Activated T-helper 2 cell treated with anti-CD3 and anti-CD28 coated beads, Interferon-gamma antibody, Interleukin-2, Interleukin-4, amounts not matched to agents 10 μg/mL and 5 μg/mL and 100 μg/mL, durations not matched to agents 14 hours and 24 hours and 36 hours (primary cell): ENCODE measurements around the gene STK33. TPM values are rescaled to one million over a fixed set of nuclear protein-coding genes. Genes with fewer than 3 reads are reported as not detected.

ENCODE experiments used
- DNase-seq: peaks from one replicate; pipeline ENCODE4 v3.0.0; 2021; ENCODE audit warnings: low spot score
- H3K27ac Mint-ChIP-seq: one replicate; pipeline ENCODE4 v1.8.0; 2021; ENCODE audit warnings: mixed read lengths
- H3K27me3 Mint-ChIP-seq: one replicate; pipeline ENCODE4 v1.8.0; 2021; ENCODE audit warnings: low read depth, mixed read lengths
- H3K36me3 Mint-ChIP-seq: one replicate; pipeline ENCODE4 v1.8.0; 2021; ENCODE audit warnings: low read depth, mixed read lengths
- H3K4me1 Mint-ChIP-seq: one replicate; pipeline ENCODE4 v1.8.0; 2021; ENCODE audit warnings: low read depth, mixed read lengths
- H3K4me3 Mint-ChIP-seq: one replicate; pipeline ENCODE4 v1.8.0; 2021; ENCODE audit warnings: low read depth, mild to moderate bottlenecking, moderate library complexity, mixed read lengths
- H3K9me3 Mint-ChIP-seq: one replicate; pipeline ENCODE4 v1.8.0; 2021; ENCODE audit warnings: mixed read lengths
- intact Hi-C: fragments of 100-400 bp; cut with micrococcal nuclease; formaldehyde crosslinking; loops from one replicate; pipeline ENCODE4 v1.15.1; 2023
- total RNA-seq: library from RNA; stranded (reverse); gene quantifications from 2 replicates; pipeline ENCODE4 v1.2.3, GENCODE V29; 2022

The STK33 gene
- total RNA-seq, 1 donor from 2014 or later, result 0.62 TPM

- Mint-ChIP-seq H3K4me3 (no peak overlapping the region), H3K4me1 (no peaks in the 10 kb centered on the region), H3K27ac (no peak overlapping the region), H3K27me3 (no peaks in the 10 kb centered on the region), H3K36me3 (no peaks in the 10 kb centered on the region), H3K9me3 (no peaks in the 10 kb centered on the region)
- DNase-seq, result no peak
- intact Hi-C loops, result no loop called here
These were observed 209.7 kb downstream of the STK33 start for GRCh38 chr11:8384199-8384821.

DNA sequence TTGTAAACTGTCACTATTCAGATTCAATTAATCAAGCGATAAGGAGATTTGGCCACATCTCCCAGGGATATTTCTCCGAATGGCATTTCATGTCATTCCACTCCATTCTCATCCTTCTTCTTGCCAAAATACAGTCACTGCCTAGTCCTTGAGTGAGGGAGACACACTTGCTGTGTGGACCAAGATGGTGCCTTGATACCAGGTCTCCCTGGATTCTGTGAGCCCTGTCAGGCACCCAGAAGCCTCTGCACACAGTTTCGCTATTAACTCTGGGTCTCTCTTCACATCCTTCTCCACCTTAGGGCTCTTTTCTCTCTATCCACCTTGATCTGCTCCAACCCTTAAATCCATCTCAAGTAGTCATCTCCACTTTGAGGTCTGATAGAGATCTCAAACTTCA is 210.4 kb downstream of the STK33 start:
- Mint-ChIP-seq H3K9me3 (no peaks in the 10 kb centered on the region), H3K36me3 (no peaks in the 10 kb centered on the region), H3K27me3 (no peaks in the 10 kb centered on the region), H3K4me1 (no peaks in the 10 kb centered on the region), H3K27ac (no peak overlapping the region), H3K4me3 (no peak overlapping the region)
- DNase-seq, result no peak
- intact Hi-C loops, result no loop called here

- no peaks in the 10 kb centered on the region for H3K9me3 Mint-ChIP-seq
- H3K4me1 Mint-ChIP-seq, result no peaks in the 10 kb centered on the region
- intact Hi-C loops, result no loop called here
- no peaks in the 10 kb centered on the region for H3K27me3 Mint-ChIP-seq
- H3K36me3 Mint-ChIP-seq, result no peaks in the 10 kb centered on the region
- no peak for DNase-seq
- no peak overlapping the region for H3K4me3 Mint-ChIP-seq
- no peak overlapping the region for H3K27ac Mint-ChIP-seq
These were observed 210.8 kb downstream of the STK33 start for GRCh38 chr11:8383227-8383626.

GRCh38 chr11:8382436-8383053 is 211.5 kb downstream of the STK33 start:
- intact Hi-C loops, result no loop called here
- DNase-seq, result no peak
- peaks cover 2% of the 10 kb centered on the region for H3K27me3 Mint-ChIP-seq
- H3K27ac Mint-ChIP-seq, result no peak overlapping the region
- H3K36me3 Mint-ChIP-seq, result no peaks in the 10 kb centered on the region
- H3K4me1 Mint-ChIP-seq, result no peaks in the 10 kb centered on the region
- H3K9me3 Mint-ChIP-seq, result no peaks in the 10 kb centered on the region
- no peak overlapping the region for H3K4me3 Mint-ChIP-seq

DNA sequence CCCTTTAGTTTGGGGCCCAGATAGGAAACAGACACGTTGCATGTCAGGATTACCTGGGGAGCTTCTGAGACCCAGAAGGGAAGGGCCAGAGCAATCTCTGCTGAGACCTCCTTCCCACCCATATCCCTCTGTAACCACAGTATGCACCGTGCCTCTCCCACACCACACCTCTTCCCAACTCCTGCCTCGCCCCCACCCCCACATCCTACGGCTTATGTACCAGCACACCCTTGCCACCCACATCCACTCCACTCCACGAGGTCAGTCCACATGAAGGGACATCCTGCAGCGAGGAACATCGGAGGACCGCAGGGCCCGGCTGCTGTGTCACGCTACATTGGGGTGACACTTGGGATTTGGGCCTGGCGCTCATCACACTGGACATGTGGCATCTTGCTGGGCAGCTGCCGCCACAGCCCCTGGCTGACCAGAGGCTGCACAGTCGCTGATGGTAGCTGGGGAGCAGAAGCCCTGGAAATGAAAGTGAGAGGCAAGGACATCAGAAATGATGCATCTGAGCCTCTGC is 212.1 kb downstream of the STK33 start:
- H3K9me3 Mint-ChIP-seq, result no peaks in the 10 kb centered on the region
- no peak overlapping the region for H3K4me3 Mint-ChIP-seq
- no peaks in the 10 kb centered on the region for H3K36me3 Mint-ChIP-seq
- no peaks in the 10 kb centered on the region for H3K4me1 Mint-ChIP-seq
- intact Hi-C loops, result no loop called here
- H3K27me3 Mint-ChIP-seq, result peaks cover 2% of the 10 kb centered on the region
- DNase-seq, result no peak
- no peak overlapping the region for H3K27ac Mint-ChIP-seq

GRCh38 chr11:8381343-8381742 is 212.7 kb downstream of the STK33 start:
- peaks cover 2% of the 10 kb centered on the region for H3K27me3 Mint-ChIP-seq
- intact Hi-C loops, result no loop called here
- no peaks in the 10 kb centered on the region for H3K4me1 Mint-ChIP-seq
- no peak for DNase-seq
- no peak overlapping the region for H3K4me3 Mint-ChIP-seq
- no peaks in the 10 kb centered on the region for H3K36me3 Mint-ChIP-seq
- no peaks in the 10 kb centered on the region for H3K9me3 Mint-ChIP-seq
- no peak overlapping the region for H3K27ac Mint-ChIP-seq

GRCh38 chr11:8375932-8376331 is 218.1 kb downstream of the STK33 start:
- no peak overlapping the region for H3K27ac Mint-ChIP-seq

GRCh38 chr11:8375460-8375859 is 218.6 kb downstream of the STK33 start:
- no peaks in the 10 kb centered on the region for H3K9me3 Mint-ChIP-seq
- no peaks in the 10 kb centered on the region for H3K4me1 Mint-ChIP-seq
- H3K27me3 Mint-ChIP-seq, result peaks cover 2% of the 10 kb centered on the region
- no peak overlapping the region for H3K27ac Mint-ChIP-seq
- H3K36me3 Mint-ChIP-seq, result no peaks in the 10 kb centered on the region
- H3K4me3 Mint-ChIP-seq, result no peak overlapping the region
- intact Hi-C loops, result no loop called here
- DNase-seq, result no peak

More at GRCh38 chr11:8375932-8376331, 218.1 kb downstream of the STK33 start:
- intact Hi-C loops, result no loop called here
- H3K27me3 Mint-ChIP-seq, result peaks cover 2% of the 10 kb centered on the region
- H3K4me3 Mint-ChIP-seq, result no peak overlapping the region
- no peaks in the 10 kb centered on the region for H3K9me3 Mint-ChIP-seq
- no peaks in the 10 kb centered on the region for H3K36me3 Mint-ChIP-seq
- DNase-seq, result no peak
- no peaks in the 10 kb centered on the region for H3K4me1 Mint-ChIP-seq

DNA sequence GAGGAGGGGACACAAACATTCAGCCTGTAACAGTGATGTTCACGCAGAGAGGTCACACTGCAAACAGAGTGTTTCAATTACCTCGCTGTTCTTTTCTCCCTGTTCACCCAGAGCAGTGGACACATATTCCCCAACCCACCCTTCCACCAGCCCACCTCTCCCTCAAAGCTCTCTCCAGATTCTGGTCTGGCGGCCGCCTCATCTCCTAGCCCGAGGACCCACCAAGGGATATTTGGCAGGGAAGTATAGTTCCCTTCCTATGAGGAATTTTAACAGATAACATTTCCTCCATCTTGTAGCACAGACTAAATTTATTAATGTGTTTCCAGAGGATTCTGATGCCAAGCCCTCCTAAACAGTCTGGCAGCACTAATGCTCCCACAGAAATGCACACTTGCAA is 219.3 kb downstream of the STK33 start:
- Mint-ChIP-seq H3K27me3 (peaks cover 2% of the 10 kb centered on the region), H3K4me1 (no peaks in the 10 kb centered on the region), H3K27ac (no peak overlapping the region), H3K9me3 (no peaks in the 10 kb centered on the region), H3K36me3 (no peaks in the 10 kb centered on the region), H3K4me3 (no peak overlapping the region)
- DNase-seq, result no peak
- intact Hi-C loops, result no loop called here

DNA sequence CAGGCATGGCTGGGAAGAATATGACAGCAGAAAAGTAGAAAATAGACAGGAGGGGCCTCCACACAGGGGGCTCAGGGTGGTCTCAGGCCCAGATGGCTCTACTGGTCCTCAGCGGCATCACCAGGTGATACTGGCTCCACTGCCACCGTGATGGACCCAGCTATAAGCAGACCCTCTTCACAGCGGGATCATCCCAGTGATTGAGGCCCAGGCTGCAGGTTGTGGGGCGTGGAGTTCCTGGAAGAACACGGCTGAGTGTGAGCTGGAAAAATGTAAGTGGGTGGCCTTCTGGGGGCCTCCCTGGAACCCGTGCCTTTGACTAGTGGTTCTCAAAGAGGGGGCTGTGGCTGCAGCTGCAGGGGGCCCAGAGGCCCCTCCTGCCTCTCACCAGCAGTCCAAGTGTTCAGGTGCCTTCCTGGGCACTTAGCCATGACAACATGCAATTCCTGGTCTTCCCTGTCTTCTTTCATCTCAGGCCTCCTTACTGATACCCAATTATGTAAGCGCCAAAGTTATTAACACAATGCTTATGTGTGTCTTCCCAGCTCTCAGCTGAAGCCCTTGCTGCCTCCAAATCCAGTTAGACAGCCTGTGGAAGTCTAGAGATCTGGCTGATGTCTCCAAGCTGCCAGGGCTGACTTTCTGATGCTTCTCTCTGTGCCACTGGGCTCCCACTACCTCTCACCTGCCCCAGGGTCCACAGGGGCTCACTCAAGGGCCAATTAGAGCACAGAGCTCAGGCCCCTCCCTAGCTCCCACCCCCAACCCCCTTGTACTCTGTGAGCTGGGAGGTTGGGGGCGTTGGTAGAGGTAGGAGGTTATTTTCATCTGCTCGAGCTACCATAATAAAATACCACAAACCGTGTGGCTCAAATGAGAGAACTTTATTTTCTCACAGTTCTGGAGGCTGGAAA is 220.3 kb downstream of the STK33 start:
- no peak overlapping the region for H3K27ac Mint-ChIP-seq
- H3K4me3 Mint-ChIP-seq, result no peak overlapping the region
- peaks cover 2% of the 10 kb centered on the region for H3K27me3 Mint-ChIP-seq
- no peaks in the 10 kb centered on the region for H3K36me3 Mint-ChIP-seq
- no peaks in the 10 kb centered on the region for H3K4me1 Mint-ChIP-seq
- DNase-seq, result no peak
- intact Hi-C loops, result no loop called here
- H3K9me3 Mint-ChIP-seq, result no peaks in the 10 kb centered on the region

DNA sequence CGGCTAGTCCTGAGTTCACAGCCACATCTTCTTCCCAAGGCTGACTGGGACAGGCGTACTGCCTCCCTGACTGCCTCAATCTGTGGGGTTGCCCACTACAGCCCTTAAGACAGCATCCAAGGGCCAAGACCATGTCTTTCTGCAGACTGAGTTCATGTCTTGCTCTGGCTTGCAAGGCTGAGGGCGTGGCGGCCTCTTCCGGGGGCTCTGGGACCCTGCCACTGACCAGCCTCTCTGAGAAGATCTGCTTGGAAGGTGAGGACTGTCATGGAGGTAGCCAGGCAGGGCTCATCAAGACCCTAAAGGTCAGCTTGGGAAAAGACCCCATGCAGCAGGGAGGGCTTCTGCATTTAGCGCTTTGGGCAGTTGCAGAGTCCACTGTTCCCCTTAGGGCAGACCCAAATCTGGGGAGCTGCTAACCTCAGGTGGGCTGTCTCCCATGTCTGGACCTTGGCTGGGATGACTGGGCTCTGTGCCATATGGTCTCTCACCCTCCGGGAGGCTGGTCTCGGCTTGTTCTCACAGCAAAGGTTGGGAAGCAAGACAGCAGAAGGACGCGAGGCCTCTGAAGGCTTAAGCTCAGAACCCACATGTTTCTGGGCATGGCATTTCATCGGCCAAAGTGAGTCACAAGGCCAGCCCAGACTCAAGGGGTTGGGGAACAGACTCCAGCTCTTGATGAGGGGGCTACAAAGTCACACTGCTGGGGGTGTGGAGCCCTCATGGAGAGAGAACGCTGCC is 221.2 kb downstream of the STK33 start:
- Mint-ChIP-seq H3K4me1 (no peaks in the 10 kb centered on the region), H3K4me3 (no peak overlapping the region), H3K36me3 (no peaks in the 10 kb centered on the region), H3K27ac (no peak overlapping the region), H3K9me3 (no peaks in the 10 kb centered on the region), H3K27me3 (peaks cover under 1% of the 10 kb centered on the region)
- intact Hi-C loops, result no loop called here
- DNase-seq, result no peak

DNA sequence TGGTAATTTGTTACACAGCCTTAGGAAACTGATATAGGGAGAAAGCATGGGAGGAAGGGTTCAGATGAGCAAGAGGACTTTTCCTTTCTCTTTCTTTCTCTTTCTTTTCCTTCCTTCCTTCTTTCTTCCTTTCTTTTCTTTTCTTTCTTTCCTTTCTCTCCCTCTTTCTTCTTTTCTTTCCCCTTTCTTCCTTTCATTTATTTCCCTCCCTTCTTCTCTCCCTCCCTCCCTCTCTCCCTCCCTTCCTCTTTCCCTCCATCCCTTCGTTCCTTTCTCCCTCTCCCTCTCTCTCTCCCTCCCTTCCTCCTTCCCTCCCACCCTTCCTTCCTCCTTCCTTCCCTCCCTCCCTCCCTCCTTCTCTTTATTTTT is 222.5 kb downstream of the STK33 start:
- Mint-ChIP-seq H3K36me3 (no peaks in the 10 kb centered on the region), H3K4me3 (no peak overlapping the region), H3K9me3 (no peaks in the 10 kb centered on the region), H3K4me1 (no peaks in the 10 kb centered on the region), H3K27me3 (no peaks in the 10 kb centered on the region), H3K27ac (no peak overlapping the region)
- intact Hi-C loops, result no loop called here
- no peak for DNase-seq
